HepG2 (cell line): ENCODE data around the gene BST1. TPM values are rescaled to one million over a fixed set of nuclear protein-coding genes. Genes with fewer than 3 reads are reported as not detected.

Experiments
- EP300 ChIP-seq, 3 experiments: sonication (generic) in 1 of 3; formaldehyde crosslinking in 1 of 3; IDR thresholded peaks; 2 replicates each; pipeline versions ENCODE4 v1.5.1 to v1.6.1; 2011 to 2020; ENCODE audit warnings: low read depth in 2 of 3, low read length in 2 of 3, borderline replicate concordance in 1 of 3, improper control_type of control experiment in 1 of 3, mild to moderate bottlenecking in 1 of 3, missing genetic modification reagents in 1 of 3, moderate library complexity in 1 of 3
- HHEX ChIP-seq: IDR thresholded peaks from 2 replicates; pipeline ENCODE4 v1.6.1; 2016; ENCODE audit warnings: control low read depth
- IRX3 ChIP-seq: sonication (generic); formaldehyde crosslinking; IDR thresholded peaks from 2 replicates; pipeline ENCODE4 v1.8.1; 2023; ENCODE audit warnings: mild to moderate bottlenecking, low read depth, missing genetic modification reagents, borderline replicate concordance
- NFATC3 ChIP-seq: sonication (generic); formaldehyde crosslinking; IDR thresholded peaks from 2 replicates; pipeline ENCODE4 v1.5.1; 2020; ENCODE audit warnings: mild to moderate bottlenecking, missing genetic modification reagents
- PHF5A ChIP-seq: IDR thresholded peaks from one replicate; pipeline ENCODE4 v1.6.1; 2018; ENCODE audit warnings: low read depth, missing genetic modification reagents; ENCODE audit not compliant: unreplicated experiment
- SIX1 ChIP-seq: sonication (generic); formaldehyde crosslinking; IDR thresholded peaks from 2 replicates; pipeline ENCODE4 v1.4.0; 2020; ENCODE audit warnings: missing genetic modification reagents, borderline replicate concordance
- TCF7 ChIP-seq: sonication (generic); IDR thresholded peaks from 2 replicates; pipeline ENCODE4 v1.6.1; 2016; ENCODE audit warnings: antibody characterized with exemption, low read depth
- TEAD3 ChIP-seq: optimal IDR thresholded peaks from 2 replicates; pipeline ENCODE3; 2016; ENCODE audit warnings: borderline replicate concordance
- TOPORS ChIP-seq: sonication (generic); formaldehyde crosslinking; IDR thresholded peaks from 2 replicates; pipeline ENCODE4 v1.8.0; 2023; ENCODE audit warnings: mild to moderate bottlenecking, missing genetic modification reagents
- ZBTB2 ChIP-seq: sonication (generic); formaldehyde crosslinking; IDR thresholded peaks from 2 replicates; pipeline ENCODE4 v1.8.0; 2022; ENCODE audit warnings: low read depth, missing genetic modification reagents
- ZBTB3 ChIP-seq: sonication (generic); formaldehyde crosslinking; IDR thresholded peaks from 2 replicates; pipeline ENCODE4 v1.4.0; 2020; ENCODE audit warnings: low read depth, mild to moderate bottlenecking, moderate library complexity, missing genetic modification reagents, borderline replicate concordance
- ZBTB33 ChIP-seq: sonication (generic); formaldehyde crosslinking; IDR thresholded peaks from 2 replicates; pipeline ENCODE4 v1.4.0; 2020; ENCODE audit warnings: missing genetic modification reagents
- ZBTB49 ChIP-seq: sonication (generic); formaldehyde crosslinking; IDR thresholded peaks from 2 replicates; pipeline ENCODE4 v1.4.0; 2020; ENCODE audit warnings: missing genetic modification reagents, borderline replicate concordance
- ZFP36L1 ChIP-seq: sonication (generic); formaldehyde crosslinking; IDR thresholded peaks from 2 replicates; pipeline ENCODE4 v1.8.0; 2022; ENCODE audit warnings: mild to moderate bottlenecking, missing genetic modification reagents, moderate library complexity
- ZNF337 ChIP-seq: sonication (generic); formaldehyde crosslinking; IDR thresholded peaks from 2 replicates; pipeline ENCODE4 v1.5.1; 2020; ENCODE audit warnings: missing genetic modification reagents, low read depth, mild to moderate bottlenecking, borderline replicate concordance
- ZNF382 ChIP-seq: sonication (generic); formaldehyde crosslinking; IDR thresholded peaks from 2 replicates; pipeline ENCODE4 v1.5.0; 2020; ENCODE audit warnings: missing genetic modification reagents, mild to moderate bottlenecking, borderline replicate concordance
- ZNF484 ChIP-seq: sonication (generic); formaldehyde crosslinking; IDR thresholded peaks from 2 replicates; pipeline ENCODE4 v1.5.1; 2020; ENCODE audit warnings: mild to moderate bottlenecking, low read depth, missing genetic modification reagents, borderline replicate concordance
- ZNF770 ChIP-seq: sonication (generic); formaldehyde crosslinking; IDR thresholded peaks from 2 replicates; pipeline ENCODE4 v1.5.0; 2020; ENCODE audit warnings: mild to moderate bottlenecking, missing genetic modification reagents
- ZSCAN30 ChIP-seq: sonication (generic); formaldehyde crosslinking; IDR thresholded peaks from 2 replicates; pipeline ENCODE4 v1.5.0; 2020; ENCODE audit warnings: mild to moderate bottlenecking, missing genetic modification reagents
- polyA plus RNA-seq, 8 experiments: library from polyadenylated mRNA; depleted of rRNA in 3 of 8; stranded (reverse) in 7 of 8; unstranded in 1 of 8; fragments of >200 nt; fragmentation: Illumina TruSeq in 4 of 8; extraction: Trizol in 4 of 8; gene quantifications; 2 replicates each; pipeline versions ENCODE4 v1.2.1 to v1.2.3, GENCODE V29; 2011 to 2016; ENCODE audit warnings: low read depth in 4 of 8, missing spikeins in 1 of 8, mixed read lengths in 1 of 8; ENCODE audit not compliant: insufficient read depth in 1 of 8
- total RNA-seq, 5 experiments: library from RNA; depleted of rRNA; stranded (reverse); fragments of >200 nt; fragmentation: Illumina TruSeq; extraction: Trizol; gene quantifications; 2 replicates each; pipeline ENCODE4 v1.2.3, GENCODE V29; 2016; ENCODE audit warnings: low read depth in 1 of 5

BST1 gene
- total and polyA plus RNA-seq, 2 of the 13 experiments (the other 11 are each of a cell fraction or from before 2014, with no cell fraction given): 0.09 to 0.49 TPM

GRCh38 chr4:15655223-15656037 lies 47.4 kb upstream of the BST1 start, which contains the start of gene FBXL5 (continued):
- TF ChIP-seq ZNF484 (no peak), PHF5A (no peak), ZBTB49 (CRISPR knock-in tag) (no peak), ZNF382 (CRISPR knock-in tag) (no peak), SIX1 (CRISPR knock-in tag) (no peak), ZBTB33 (CRISPR knock-in tag) (peak; percentile 86), TOPORS (CRISPR knock-in tag) (0 out of 2 replicates have a peak, but pooled peaks have one; percentile 22), ZFP36L1 (CRISPR knock-in tag) (no peak), ZSCAN30 (CRISPR knock-in tag) (no peak), ZBTB2 (CRISPR knock-in tag) (no peak; the same call in 1 of the 2 replicates), EP300 (IDR thresholded peaks at IDR 0.05; ENCODE audit: low read depth in 2 of 2, low read length in 2 of 2) (no peak), EP300 (CRISPR knock-in tag; IDR thresholded peaks at IDR 0.05; ENCODE audit: borderline replicate concordance) (no peak), TCF7 (no peak), ZNF337 (CRISPR knock-in tag) (no peak), NFATC3 (peak; percentile 62; the same call in 1 of the 2 replicates), IRX3 (CRISPR knock-in tag) (no peak; the same call in 1 of the 2 replicates), ZNF770 (CRISPR knock-in tag) (no peak), HHEX (CRISPR knock-in tag) (no peak), TEAD3 (CRISPR knock-in tag) (no peak), ZBTB3 (CRISPR knock-in tag) (no peak)
